ENCODE results near the gene ZNF677.
"Not testable (repeated sequence)": the region's sequence is repeated elsewhere in the genome, so short reads cannot be mapped to it uniquely, and the experiment has no call there.

ZNF677 gene

DNA sequence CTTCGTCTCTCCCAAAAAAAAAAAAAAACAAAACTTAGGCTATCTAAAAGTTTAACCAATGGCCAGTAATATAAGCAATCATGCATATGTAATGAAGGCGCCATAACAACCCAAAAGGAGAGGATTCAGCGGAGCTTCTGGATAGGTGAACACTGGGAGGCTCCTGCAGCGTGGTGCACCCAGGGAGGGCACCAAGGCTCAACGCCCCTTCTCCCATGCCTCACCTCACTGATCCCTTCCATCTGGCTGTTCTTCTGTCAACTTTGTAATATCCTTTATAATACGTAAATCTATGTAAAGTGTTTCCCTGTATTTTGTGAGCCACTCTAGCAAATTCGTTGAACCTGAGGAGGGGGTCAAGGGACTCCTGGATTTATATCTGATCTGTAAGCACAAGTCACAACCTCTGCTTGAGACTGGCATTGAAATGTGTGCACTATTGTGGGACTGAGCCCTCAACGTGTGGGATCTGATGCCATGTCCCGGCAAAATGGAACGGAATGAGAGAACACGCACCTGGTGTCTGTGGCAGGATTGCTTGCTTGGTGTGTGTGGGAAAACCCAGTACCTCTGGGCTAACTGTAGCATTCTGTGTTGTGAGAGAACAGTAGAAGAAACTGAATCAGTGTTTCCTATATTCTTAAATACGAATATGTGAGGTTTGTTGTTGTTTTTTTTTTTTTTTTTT is 61.0 kb downstream of the ZNF677 start:
- no peak for DNase-seq (ENCODE audit: low spot score)

DNA sequence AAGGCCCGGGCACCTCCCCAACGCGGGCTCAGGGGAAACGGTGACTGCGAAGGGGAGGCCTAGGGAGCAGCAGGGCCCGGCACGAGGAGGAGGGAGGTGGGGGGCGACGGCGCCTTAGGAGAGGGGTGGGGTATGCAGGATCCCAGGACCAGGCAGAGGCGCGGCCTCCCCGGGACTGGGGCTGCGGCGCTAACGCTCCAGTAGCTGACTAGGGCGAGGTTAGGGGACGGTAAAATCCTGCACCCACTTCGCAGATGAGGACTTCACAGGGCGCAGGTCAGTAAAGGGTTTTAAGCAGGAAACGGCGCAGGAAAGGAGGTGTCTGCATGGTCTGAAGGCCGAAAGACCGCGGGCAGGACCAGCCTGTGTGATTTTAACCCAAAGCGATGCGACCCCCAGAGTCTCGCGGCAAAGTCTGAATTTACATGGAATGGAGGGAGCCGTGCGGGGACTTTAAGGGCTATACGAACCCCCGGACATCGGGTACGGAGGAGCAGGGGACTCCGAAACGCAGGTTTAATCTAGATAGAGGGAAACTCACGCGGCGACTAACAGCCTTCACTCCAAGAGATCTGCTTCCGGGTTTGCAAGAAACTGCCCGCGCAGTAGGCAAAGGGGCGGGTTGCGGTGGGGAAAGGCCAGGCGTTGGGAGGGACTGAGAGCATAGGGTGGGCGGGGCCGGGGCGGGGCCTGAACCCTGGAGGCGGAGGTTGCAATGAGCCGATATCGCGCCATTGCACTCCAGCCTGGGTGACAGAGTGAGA is 61.7 kb downstream of the ZNF677 start, which contains the start of gene ZNF665:
ZNF665 (minus strand) TSS at position 588 of the 764 bp plus-strand sequence. CDS start 10,460 bp downstream, outside the sequence.
- peak; percentile 31 for DNase-seq (ENCODE audit: low spot score)

DNA sequence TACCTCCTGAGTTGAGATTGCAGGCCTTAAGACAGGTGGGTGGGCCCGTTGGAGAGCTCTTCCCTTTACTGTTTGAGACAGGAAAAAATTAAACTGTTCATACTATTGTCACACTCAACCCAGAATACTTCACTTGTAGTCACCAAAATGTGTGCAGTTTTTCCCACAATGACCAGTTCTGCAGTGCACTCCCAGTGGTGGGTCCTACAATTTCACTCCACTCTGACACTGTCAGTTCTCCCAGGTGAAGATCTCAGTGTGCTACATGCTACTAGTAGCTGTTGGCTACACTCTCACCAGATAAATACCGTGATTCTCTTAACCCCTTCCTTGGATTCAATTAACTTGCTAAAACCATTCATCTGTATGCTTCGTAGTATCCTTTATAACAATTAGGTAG is 64.4 kb downstream of the ZNF677 start:
- DNase-seq (ENCODE audit: low spot score) = no peak

DNA sequence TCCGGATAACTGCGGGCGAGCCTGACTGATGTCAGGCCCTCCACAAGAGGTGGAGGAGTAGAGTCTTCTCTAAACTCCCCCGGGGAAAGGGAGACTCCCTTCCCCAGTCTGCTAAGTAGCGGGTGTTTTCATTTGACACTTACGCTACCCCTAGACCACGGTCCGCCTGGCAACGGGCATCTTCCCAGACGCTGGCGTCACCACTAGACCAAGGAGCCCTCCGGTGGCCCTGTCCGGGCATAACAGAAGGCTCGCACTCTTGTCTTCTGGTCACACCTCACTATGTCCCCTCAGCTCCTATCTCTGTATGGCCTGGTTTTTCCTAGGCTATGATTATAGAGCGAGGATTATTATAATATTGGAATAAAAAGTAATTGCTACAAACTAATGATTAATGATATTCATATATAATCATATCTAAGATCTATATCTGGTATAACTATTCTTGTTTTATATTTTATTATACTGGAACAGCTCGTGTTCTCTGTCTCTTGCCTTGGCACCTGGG is 64.9 kb downstream of the ZNF677 start:
- DNase-seq (ENCODE audit: low spot score) = not testable (repeated sequence)

Measured in HuH-7.5 (cell line).